ENCODE measurements around the gene MAP3K19. TPM values are rescaled to one million over a fixed set of nuclear protein-coding genes. Genes with fewer than 3 reads are reported as not detected.

MAP3K19 gene
- total RNA-seq, 1 donor from 2014 or later = not detected

DNA sequence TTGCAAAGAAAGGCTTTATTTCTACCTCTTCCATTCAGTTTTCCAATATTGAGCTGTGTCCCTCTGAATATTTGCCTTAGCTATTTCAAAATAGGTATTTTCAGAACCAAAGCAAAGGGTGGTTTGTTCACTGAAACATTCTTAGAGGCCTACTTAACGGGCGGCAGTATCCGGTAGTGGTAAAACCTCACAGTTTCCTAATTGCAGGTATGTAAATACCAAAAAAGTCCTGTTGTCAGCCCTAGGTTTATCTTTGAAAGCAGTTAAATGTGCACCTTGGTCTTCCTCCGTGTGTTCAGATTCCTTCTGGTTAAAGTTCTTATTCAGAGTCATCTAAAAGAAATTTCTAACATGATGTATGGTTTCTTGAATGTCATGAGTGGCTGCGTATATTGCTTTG is 89.8 kb downstream of the MAP3K19 start:
- TF ChIP-seq, protein P1, sequence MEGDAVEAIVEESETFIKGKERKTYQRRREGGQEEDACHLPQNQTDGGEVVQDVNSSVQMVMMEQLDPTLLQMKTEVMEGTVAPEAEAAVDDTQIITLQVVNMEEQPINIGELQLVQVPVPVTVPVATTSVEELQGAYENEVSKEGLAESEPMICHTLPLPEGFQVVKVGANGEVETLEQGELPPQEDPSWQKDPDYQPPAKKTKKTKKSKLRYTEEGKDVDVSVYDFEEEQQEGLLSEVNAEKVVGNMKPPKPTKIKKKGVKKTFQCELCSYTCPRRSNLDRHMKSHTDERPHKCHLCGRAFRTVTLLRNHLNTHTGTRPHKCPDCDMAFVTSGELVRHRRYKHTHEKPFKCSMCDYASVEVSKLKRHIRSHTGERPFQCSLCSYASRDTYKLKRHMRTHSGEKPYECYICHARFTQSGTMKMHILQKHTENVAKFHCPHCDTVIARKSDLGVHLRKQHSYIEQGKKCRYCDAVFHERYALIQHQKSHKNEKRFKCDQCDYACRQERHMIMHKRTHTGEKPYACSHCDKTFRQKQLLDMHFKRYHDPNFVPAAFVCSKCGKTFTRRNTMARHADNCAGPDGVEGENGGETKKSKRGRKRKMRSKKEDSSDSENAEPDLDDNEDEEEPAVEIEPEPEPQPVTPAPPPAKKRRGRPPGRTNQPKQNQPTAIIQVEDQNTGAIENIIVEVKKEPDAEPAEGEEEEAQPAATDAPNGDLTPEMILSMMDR (IDR thresholded peaks at IDR 0.05; ENCODE audit: insufficient read depth, low read length, severe bottlenecking) = no peak
- no peaks in the 10 kb centered on the region for H3K27me3 ChIP-seq (ENCODE audit: control insufficient read depth, insufficient read depth, low read length)
- DNase-seq (ENCODE audit: low read depth) = no peak
- peaks cover 6% of the 10 kb centered on the region for H3K36me3 ChIP-seq (ENCODE audit: control insufficient read depth, insufficient read depth, low read length)
- no peak overlapping the region for H3K4me3 ChIP-seq (ENCODE audit: low read depth, low read length)
- no peak for FAIRE-seq

DNA sequence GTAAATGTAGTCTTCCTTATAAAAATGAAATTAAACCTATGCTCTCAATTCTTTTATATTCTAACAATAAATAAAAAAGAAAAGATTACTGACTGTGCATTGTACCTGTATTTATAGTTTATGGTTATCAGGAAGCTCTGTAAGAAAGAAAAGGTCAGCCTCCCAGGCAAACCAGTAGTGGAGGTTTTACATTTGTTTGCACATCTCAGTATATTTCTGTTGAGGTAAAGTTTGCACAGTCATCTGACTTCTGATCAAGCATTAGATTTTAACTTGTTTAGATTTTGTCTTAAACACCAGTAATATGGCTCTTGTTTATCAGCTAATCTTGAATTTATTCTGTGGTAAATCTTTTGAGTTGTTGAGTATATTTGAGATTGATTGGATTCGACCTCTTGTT is 91.5 kb downstream of the MAP3K19 start:
- DNase-seq (ENCODE audit: low read depth) (no peak), FAIRE-seq (no peak)
- H3K36me3 ChIP-seq (ENCODE audit: control insufficient read depth, insufficient read depth, low read length) = peaks cover 6% of the 10 kb centered on the region
- H3K4me3 ChIP-seq (ENCODE audit: low read depth, low read length) = no peak overlapping the region
- H3K27me3 ChIP-seq (ENCODE audit: control insufficient read depth, insufficient read depth, low read length) = no peaks in the 10 kb centered on the region
- TF ChIP-seq, protein P1 (IDR thresholded peaks at IDR 0.05; ENCODE audit: insufficient read depth, low read length, severe bottlenecking) = no peak

DNA sequence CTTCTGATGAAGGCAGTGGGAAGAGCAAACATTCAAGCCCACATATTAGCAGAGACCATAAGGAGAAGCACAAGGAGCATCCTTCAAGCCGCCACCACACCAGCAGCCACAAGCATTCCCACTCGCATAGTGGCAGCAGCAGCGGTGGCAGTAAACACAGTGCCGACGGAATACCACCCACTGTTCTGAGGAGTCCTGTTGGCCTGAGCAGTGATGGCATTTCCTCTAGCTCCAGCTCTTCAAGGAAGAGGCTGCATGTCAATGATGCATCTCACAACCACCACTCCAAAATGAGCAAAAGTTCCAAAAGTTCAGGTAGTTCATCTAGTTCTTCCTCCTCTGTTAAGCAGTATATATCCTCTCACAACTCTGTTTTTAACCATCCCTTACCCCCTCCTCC is 93.2 kb downstream of the MAP3K19 start:
- FAIRE-seq = no peak
- TF ChIP-seq, protein P1 (IDR thresholded peaks at IDR 0.05; ENCODE audit: insufficient read depth, low read length, severe bottlenecking) = no peak
- Histone ChIP-seq H3K36me3 (ENCODE audit: control insufficient read depth, insufficient read depth, low read length) (peaks cover 7% of the 10 kb centered on the region), H3K27me3 (ENCODE audit: control insufficient read depth, insufficient read depth, low read length) (no peaks in the 10 kb centered on the region), H3K4me3 (ENCODE audit: low read depth, low read length) (no peak overlapping the region)
- no peak for DNase-seq (ENCODE audit: low read depth)

DNA sequence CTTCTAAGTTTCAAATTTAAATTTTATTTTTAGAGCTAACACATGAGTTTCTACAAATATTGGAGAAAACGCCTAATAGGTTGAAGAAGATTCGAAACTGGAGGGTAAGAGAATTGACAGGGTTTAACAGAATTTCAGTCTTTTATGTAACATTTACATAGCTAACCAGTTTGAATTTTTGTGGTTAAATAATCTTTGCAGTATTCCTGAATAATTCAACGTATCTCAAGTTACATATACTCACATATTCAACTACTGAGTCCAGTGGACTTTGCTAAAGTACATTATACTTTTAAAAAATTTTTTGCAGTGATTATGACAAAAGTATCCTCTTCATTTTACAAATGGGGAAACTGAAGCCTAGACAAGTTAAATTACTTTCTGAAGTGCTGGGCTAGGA is 94.6 kb downstream of the MAP3K19 start:
- Histone ChIP-seq H3K27me3 (ENCODE audit: control insufficient read depth, insufficient read depth, low read length) (no peaks in the 10 kb centered on the region), H3K36me3 (ENCODE audit: control insufficient read depth, insufficient read depth, low read length) (peaks cover 7% of the 10 kb centered on the region), H3K4me3 (ENCODE audit: low read depth, low read length) (no peak overlapping the region)
- TF ChIP-seq, protein P1 (IDR thresholded peaks at IDR 0.05; ENCODE audit: insufficient read depth, low read length, severe bottlenecking) = no peak
- no peak for DNase-seq (ENCODE audit: low read depth)
- no peak for FAIRE-seq

DNA sequence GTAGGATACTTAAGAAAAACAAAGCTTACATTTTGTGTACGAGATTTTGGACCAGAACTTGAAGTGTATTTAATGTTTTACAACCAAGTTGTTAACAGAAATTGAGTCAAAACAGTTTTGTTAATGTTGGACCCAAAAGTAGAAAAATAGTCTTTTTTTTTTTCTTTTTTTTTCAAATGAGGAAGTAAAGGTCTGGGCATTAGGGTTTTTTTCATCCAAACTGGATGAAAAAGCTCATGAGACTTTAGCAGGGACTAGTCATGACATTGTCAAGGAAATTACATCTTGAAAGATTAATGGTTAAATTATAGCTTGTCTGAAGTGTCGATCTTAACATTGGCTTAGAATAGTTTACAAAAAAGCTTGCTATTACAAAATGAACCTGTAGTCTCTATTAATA is 96.4 kb downstream of the MAP3K19 start:
- DNase-seq (ENCODE audit: low read depth) (no peak), FAIRE-seq (no peak)
- Histone ChIP-seq H3K27me3 (ENCODE audit: control insufficient read depth, insufficient read depth, low read length) (no peaks in the 10 kb centered on the region), H3K36me3 (ENCODE audit: control insufficient read depth, insufficient read depth, low read length) (peaks cover 7% of the 10 kb centered on the region), H3K4me3 (ENCODE audit: low read depth, low read length) (no peak overlapping the region)
- TF ChIP-seq, protein P1 (IDR thresholded peaks at IDR 0.05; ENCODE audit: insufficient read depth, low read length, severe bottlenecking) = no peak

DNA sequence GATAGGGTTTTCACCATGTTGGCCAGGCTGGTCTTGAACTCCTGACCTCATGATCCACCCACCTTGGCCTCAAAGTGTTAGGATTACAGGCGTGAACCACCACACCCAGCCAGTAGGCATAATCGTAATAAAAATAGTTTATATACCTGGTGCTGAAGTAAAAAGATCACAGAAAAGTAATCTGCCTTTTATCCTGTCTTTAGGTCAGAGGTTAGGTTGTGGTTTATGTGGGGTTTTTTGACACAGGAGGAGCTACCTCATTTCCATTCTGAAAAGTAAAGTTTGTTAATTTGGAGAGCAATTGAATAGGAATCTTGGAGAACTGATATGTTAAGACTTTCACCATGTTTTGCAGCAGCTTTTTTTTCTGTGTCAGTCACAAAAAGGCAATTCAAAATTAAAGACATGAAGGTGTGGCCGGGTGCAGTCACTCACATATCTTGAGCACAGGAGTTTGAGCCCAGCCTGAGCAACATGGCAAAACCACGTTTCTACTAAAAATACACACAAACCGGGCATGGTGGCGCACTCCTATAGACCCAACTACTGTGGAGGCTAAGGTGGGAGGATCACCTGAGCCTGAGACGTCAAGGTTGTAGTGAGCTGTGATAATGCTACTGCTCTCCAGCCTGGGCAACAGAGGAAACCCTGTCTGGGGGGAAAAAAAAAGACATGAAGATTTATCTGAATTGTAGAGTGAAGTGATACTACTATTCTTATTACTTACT is 97.1 kb downstream of the MAP3K19 start:
- no peak for FAIRE-seq

More for the DNA sequence above, 97.1 kb downstream of the MAP3K19 start:
- Histone ChIP-seq H3K36me3 (ENCODE audit: control insufficient read depth, insufficient read depth, low read length) (peaks cover 7% of the 10 kb centered on the region), H3K4me3 (ENCODE audit: low read depth, low read length) (no peak overlapping the region), H3K27me3 (ENCODE audit: control insufficient read depth, insufficient read depth, low read length) (no peaks in the 10 kb centered on the region)
- DNase-seq (ENCODE audit: low read depth) = no peak
- TF ChIP-seq, protein P1 (IDR thresholded peaks at IDR 0.05; ENCODE audit: insufficient read depth, low read length, severe bottlenecking) = no peak
